Muscle of back (tissue), 13 donors: Measurements from ENCODE around the gene FASN. TPM values are rescaled to one million over a fixed set of nuclear protein-coding genes. Genes with fewer than 3 reads are reported as not detected.
"Not testable (repeated sequence)": the region's sequence is repeated elsewhere in the genome, so short reads cannot be mapped to it uniquely, and the experiment has no call there.

Experiments
- DNase-seq, 3 donors: peaks; one replicate each; pipeline versions ENCODE4 v3.0.0 to v3.0.0-alpha.2; 2013
- long read RNA-seq, 9 donors: transcript quantifications; one replicate each; lab custom pipeline, GENCODE V29; 2026
- polyA plus RNA-seq, 10 donors: library from polyadenylated mRNA; unstranded; fragments of 120-200 nt; gene quantifications; one replicate each; pipeline ENCODE4 v1.2.1, GENCODE V29; 2013; ENCODE audit not compliant: insufficient read length in 10 of 10

The FASN gene
- polyA plus RNA-seq, result 10 to 100 TPM; 17.6 to 47.7 (median 28.6) TPM
- long read RNA-seq, donor 1, result 0 reads
- long read RNA-seq, donor 2, partial matches to known transcripts, result 0 of 2 reads
- long read RNA-seq, donor 2, other reads (novel, unspliced or antisense), result 0 of 2 reads
- long read RNA-seq, donor 3, result 0 reads
- long read RNA-seq, donor 4, result 0 reads
- long read RNA-seq, donor 5, partial matches to known transcripts, result 0 of 6 reads
- long read RNA-seq, donor 5, other reads (novel, unspliced or antisense), result 0 of 6 reads
- long read RNA-seq, donor 6, partial matches to known transcripts, result 7 of 8 reads
- long read RNA-seq, donor 6, other reads (novel, unspliced or antisense), result 0 of 8 reads
- long read RNA-seq, donor 7, full-length matches to known transcripts, result 3 of 9 reads
- long read RNA-seq, donor 7, partial matches to known transcripts, result 6 of 9 reads
- long read RNA-seq, donor 7, other reads (novel, unspliced or antisense), result 0 of 9 reads
- long read RNA-seq, donor 8, partial matches to known transcripts, result 0 of 1 reads
- long read RNA-seq, donor 8, other reads (novel, unspliced or antisense), result 0 of 1 reads
- long read RNA-seq, donor 9, result 0 reads

- peak; percentile 97 to 98 (median 98) for DNase-seq
Observed at GRCh38 chr17:82098169-82098938, at the start of gene FASN. FASN (minus strand) TSS chr17:82098236; CDS start chr17:82096445, 1,791 bp downstream.

- no peak for DNase-seq
Observed at GRCh38 chr17:82146663-82147654, 48.9 kb upstream of the FASN start.

- no peak for DNase-seq
Observed at GRCh38 chr17:82145550-82146155, 47.6 kb upstream of the FASN start.

GRCh38 chr17:82143333-82143732 lies 45.3 kb upstream of the FASN start:
- DNase-seq, result no peak

- not testable (repeated sequence) for DNase-seq
Observed at GRCh38 chr17:82139961-82140360, 41.9 kb upstream of the FASN start.

- DNase-seq, result no peak
Observed at GRCh38 chr17:82138511-82138992, 40.5 kb upstream of the FASN start.

- DNase-seq, result no peak
Observed at GRCh38 chr17:82134101-82134500, 36.1 kb upstream of the FASN start.

- not testable (repeated sequence) for DNase-seq
Observed at GRCh38 chr17:82133166-82133953, 35.3 kb upstream of the FASN start.

- DNase-seq, result no peak
Observed at GRCh38 chr17:82129095-82129494, 31.1 kb upstream of the FASN start.

- no peak for DNase-seq
Observed at GRCh38 chr17:82128287-82128686, 30.3 kb upstream of the FASN start.

- no peak for DNase-seq
Observed at GRCh38 chr17:82127704-82128103, 29.7 kb upstream of the FASN start.

- DNase-seq, result no peak
Observed at GRCh38 chr17:82127315-82127595, 29.2 kb upstream of the FASN start.

GRCh38 chr17:82126556-82127314 lies 28.7 kb upstream of the FASN start:
- no peak for DNase-seq

- no peak for DNase-seq
Observed at GRCh38 chr17:82124101-82124500, 26.1 kb upstream of the FASN start.

- no peak for DNase-seq
Observed at GRCh38 chr17:82121660-82122629, 23.9 kb upstream of the FASN start.

- DNase-seq, result no peak
Observed at GRCh38 chr17:82121246-82121645, 23.2 kb upstream of the FASN start.

- DNase-seq, result no peak
Observed at GRCh38 chr17:82120148-82120547, 22.1 kb upstream of the FASN start.

- DNase-seq, result no peak
Observed at GRCh38 chr17:82118815-82119380, 20.9 kb upstream of the FASN start.
